H9 (cell line): ENCODE measurements around the gene SAA4. TPM values are rescaled to one million over a fixed set of nuclear protein-coding genes. Genes with fewer than 3 reads are reported as not detected.

Experiments used
- DNase-seq: peaks from one replicate; pipeline ENCODE4 v3.0.0-alpha.2; 2017
- H2AFZ ChIP-seq: one replicate; pipeline ENCODE4 v1.6.1; 2013; ENCODE audit warnings: mild to moderate bottlenecking, low read length, control low read depth, moderate library complexity
- H2AK5ac ChIP-seq: 2 replicates; pipeline ENCODE4 v1.6.1; 2013; ENCODE audit warnings: low read length, control low read depth, mixed read lengths; ENCODE audit not compliant: insufficient read length
- H2BK120ac ChIP-seq: one replicate; pipeline ENCODE4 v1.6.1; 2013; ENCODE audit warnings: low read depth, mild to moderate bottlenecking, low read length, control low read depth, inconsistent platforms; ENCODE audit not compliant: poor library complexity, severe bottlenecking
- H2BK12ac ChIP-seq: 2 replicates; pipeline ENCODE4 v1.6.1; 2013; ENCODE audit warnings: low read length, control low read depth, mixed read lengths, low read depth; ENCODE audit not compliant: insufficient read length
- H2BK15ac ChIP-seq: 2 replicates; pipeline ENCODE4 v1.6.1; 2013; ENCODE audit warnings: low read depth, low read length, control low read depth
- H2BK20ac ChIP-seq: one replicate; pipeline ENCODE4 v1.6.1; 2013; ENCODE audit warnings: low read depth, mild to moderate bottlenecking, low read length, control low read depth, inconsistent platforms; ENCODE audit not compliant: poor library complexity, severe bottlenecking
- H2BK5ac ChIP-seq: 2 replicates; pipeline ENCODE4 v1.6.1; 2013; ENCODE audit warnings: low read length, control low read depth, mixed read lengths; ENCODE audit not compliant: insufficient read length
- H3K14ac ChIP-seq: 2 replicates; pipeline ENCODE4 v1.6.1; 2013; ENCODE audit warnings: low read length, control low read depth; ENCODE audit not compliant: insufficient read depth
- H3K18ac ChIP-seq: 2 replicates; pipeline ENCODE4 v1.6.1; 2013; ENCODE audit warnings: low read depth, mild to moderate bottlenecking, mixed read lengths, low read length, control low read depth; ENCODE audit not compliant: insufficient read length
- H3K23ac ChIP-seq: 2 replicates; pipeline ENCODE4 v1.6.1; 2013; ENCODE audit warnings: low read length, control low read depth, mixed read lengths, low read depth; ENCODE audit not compliant: insufficient read length
- H3K23me2 ChIP-seq: 2 replicates; pipeline ENCODE4 v1.6.1; 2013; ENCODE audit warnings: low read depth, mild to moderate bottlenecking, mixed read lengths, low read length, control low read depth; ENCODE audit not compliant: insufficient read length, poor library complexity, severe bottlenecking
- H3K27ac ChIP-seq: 2 replicates; pipeline ENCODE4 v1.5.1; 2013; ENCODE audit warnings: low read length, control low read depth, mixed read lengths, low read depth; ENCODE audit not compliant: insufficient read length
- H3K27me3 ChIP-seq: 2 replicates; pipeline ENCODE4 v1.6.1; 2013; ENCODE audit warnings: low read length, control low read depth, inconsistent platforms; ENCODE audit not compliant: insufficient read depth
- H3K4ac ChIP-seq: 2 replicates; pipeline ENCODE4 v1.6.1; 2013; ENCODE audit warnings: low read depth, mild to moderate bottlenecking, control low read depth, inconsistent platforms, low read length, moderate library complexity
- H3K4me1 ChIP-seq: 2 replicates; pipeline ENCODE4 v1.6.1; 2013; ENCODE audit warnings: low read length, control low read depth, inconsistent platforms; ENCODE audit not compliant: insufficient read depth
- H3K4me2 ChIP-seq: 2 replicates; pipeline ENCODE4 v1.6.1; 2013; ENCODE audit warnings: low read length, control low read depth, mixed read lengths; ENCODE audit not compliant: insufficient read length, insufficient read depth
- H3K56ac ChIP-seq: 2 replicates; pipeline ENCODE4 v1.6.1; 2013; ENCODE audit warnings: low read depth, mild to moderate bottlenecking, mixed read lengths, low read length, control low read depth; ENCODE audit not compliant: insufficient read length
- H3K79me1 ChIP-seq: 2 replicates; pipeline ENCODE4 v1.6.1; 2013; ENCODE audit warnings: low read depth, mild to moderate bottlenecking, moderate library complexity, low read length, control low read depth, inconsistent platforms; ENCODE audit not compliant: insufficient read depth, poor library complexity, severe bottlenecking
- H3K79me2 ChIP-seq: 2 replicates; pipeline ENCODE4 v1.6.1; 2013; ENCODE audit warnings: low read length, control low read depth, inconsistent platforms; ENCODE audit not compliant: insufficient read depth
- H3K9ac ChIP-seq: 2 replicates; pipeline ENCODE4 v1.6.1; 2013; ENCODE audit warnings: low read length, control low read depth, mixed read lengths; ENCODE audit not compliant: insufficient read length; ENCODE audit errors: extremely low read depth
- H3K9me3 ChIP-seq: one replicate; pipeline ENCODE4 v1.6.1; 2013; ENCODE audit warnings: low read depth, low read length, inconsistent platforms; ENCODE audit not compliant: control insufficient read depth
- H3T11ph ChIP-seq: one replicate; pipeline ENCODE4 v1.6.1; 2013; ENCODE audit warnings: mild to moderate bottlenecking, low read length, control low read depth, inconsistent platforms
- H4K20me1 ChIP-seq: one replicate; pipeline ENCODE4 v1.6.1; 2013; ENCODE audit not compliant: control insufficient read depth, insufficient read length, insufficient read depth
- H4K5ac ChIP-seq: 2 replicates; pipeline ENCODE4 v1.6.1; 2013; ENCODE audit warnings: low read depth, mild to moderate bottlenecking, mixed read lengths, low read length, control low read depth; ENCODE audit not compliant: insufficient read length
- H4K8ac ChIP-seq: replicated peaks from 2 replicates; pipeline ENCODE4 v1.6.1; 2013; ENCODE audit warnings: low read length, control low read depth, mixed read lengths, low read depth; ENCODE audit not compliant: insufficient read length
- H4K91ac ChIP-seq: 2 replicates; pipeline ENCODE4 v1.6.1; 2013; ENCODE audit warnings: low read depth, mild to moderate bottlenecking, moderate library complexity, mixed read lengths, low read length, control low read depth; ENCODE audit not compliant: insufficient read length
- H3K27ac Mint-ChIP-seq, 3 experiments: 2 replicates in 2 of 3; 3 replicates in 1 of 3; pipeline ENCODE4 v1.8.0; 2020 to 2021; ENCODE audit warnings: mixed read lengths in 3 of 3, mild to moderate bottlenecking in 1 of 3, moderate library complexity in 1 of 3
- H3K27me3 Mint-ChIP-seq: 2 replicates; pipeline ENCODE4 v1.8.0; 2021; ENCODE audit warnings: low read depth, mild to moderate bottlenecking, moderate library complexity, mixed read lengths
- H3K36me3 Mint-ChIP-seq, 3 experiments: 2 replicates in 2 of 3; 3 replicates in 1 of 3; pipeline ENCODE4 v1.8.0; 2020 to 2021; ENCODE audit warnings: low read depth in 3 of 3, mixed read lengths in 3 of 3; ENCODE audit not compliant: insufficient read depth in 1 of 3
- H3K4me1 Mint-ChIP-seq, 2 experiments: 2 replicates each; pipeline ENCODE4 v1.8.0; 2020; ENCODE audit warnings: mixed read lengths in 2 of 2
- H3K4me3 Mint-ChIP-seq, 2 experiments: 2 replicates in 1 of 2; 3 replicates in 1 of 2; pipeline ENCODE4 v1.8.0; 2020 to 2021; ENCODE audit warnings: mild to moderate bottlenecking in 2 of 2, mixed read lengths in 2 of 2, moderate library complexity in 1 of 2
- H3K9me3 Mint-ChIP-seq, 2 experiments: 2 replicates in 1 of 2; 3 replicates in 1 of 2; pipeline ENCODE4 v1.8.0; 2020; ENCODE audit warnings: mild to moderate bottlenecking in 2 of 2, mixed read lengths in 2 of 2, moderate library complexity in 1 of 2
- WGBS: extraction: QIAGEN DNeasy Blood & Tissue Kit; methylation state at CpG from one replicate; pipeline ENCODE4 v1.1.7; 2013; ENCODE audit warnings: missing lambda C conversion rate, low lambda C conversion rate, mixed read lengths; ENCODE audit not compliant: insufficient read length; ENCODE audit errors: extremely low coverage; 5-methylcytosine and 5-hydroxymethylcytosine counted together
- total RNA-seq: library from RNA; stranded (reverse); gene quantifications from 2 replicates; pipeline ENCODE4 v1.2.1, GENCODE V29; 2021
- TF ChIP-seq, protein P1 (sequence below): fragments of 200-600 bp; sonication (generic); conservative IDR thresholded peaks from 3 replicates; pipeline ENCODE4 v1.8.0; 2021; ENCODE audit warnings: antibody characterized with exemption, mild to moderate bottlenecking

SAA4 gene
- total RNA-seq, 1 experiment from 2014 or later = not detected

DNA sequence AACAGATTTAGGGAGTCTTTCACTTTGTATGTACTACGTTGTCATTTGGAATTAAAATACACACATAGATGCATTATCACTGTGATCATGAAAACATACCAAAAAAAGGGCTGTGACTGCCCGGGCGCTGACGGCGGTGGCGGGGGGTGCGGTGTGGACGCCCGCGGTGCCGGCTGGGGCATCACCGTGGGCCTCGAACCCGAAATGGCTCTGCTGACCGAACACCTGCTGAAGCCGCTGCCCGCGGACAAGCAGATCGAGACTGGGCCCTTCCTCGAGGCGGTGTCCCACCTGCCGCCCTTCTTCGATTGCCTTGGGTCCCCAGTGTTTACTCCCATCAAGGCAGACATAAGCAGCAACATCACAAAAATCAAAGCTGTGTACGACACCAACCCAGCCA lies 47.8 kb downstream of the SAA4 start:
- H2AK5ac ChIP-seq = no peak overlapping the region
- H4K5ac ChIP-seq = no peak overlapping the region
- no CpG with 5 or more reads among the region's 24 CpGs for WGBS
- H3K79me2 ChIP-seq = no peaks in the 10 kb centered on the region
- no peak overlapping the region for H3K14ac ChIP-seq
- Mint-ChIP-seq H3K4me3 (no peak overlapping the region), H3K27me3 (peaks cover 8% of the 10 kb centered on the region), H3K9me3 (no peaks in the 10 kb centered on the region; a peak in 2 of 5 replicates), H3K27ac (no peak overlapping the region), H3K4me1 (peaks cover 8 to 10% of the 10 kb centered on the region in 2 experiments), H3K36me3 (no peaks in the 10 kb centered on the region)
- no peak overlapping the region for H3K4me2 ChIP-seq
- no peak overlapping the region for H4K8ac ChIP-seq
- H2BK12ac ChIP-seq = no peak overlapping the region
- DNase-seq = no peak
- no peak overlapping the region for H2BK120ac ChIP-seq
- no peak overlapping the region for H3K23ac ChIP-seq
- TF ChIP-seq, protein P1, sequence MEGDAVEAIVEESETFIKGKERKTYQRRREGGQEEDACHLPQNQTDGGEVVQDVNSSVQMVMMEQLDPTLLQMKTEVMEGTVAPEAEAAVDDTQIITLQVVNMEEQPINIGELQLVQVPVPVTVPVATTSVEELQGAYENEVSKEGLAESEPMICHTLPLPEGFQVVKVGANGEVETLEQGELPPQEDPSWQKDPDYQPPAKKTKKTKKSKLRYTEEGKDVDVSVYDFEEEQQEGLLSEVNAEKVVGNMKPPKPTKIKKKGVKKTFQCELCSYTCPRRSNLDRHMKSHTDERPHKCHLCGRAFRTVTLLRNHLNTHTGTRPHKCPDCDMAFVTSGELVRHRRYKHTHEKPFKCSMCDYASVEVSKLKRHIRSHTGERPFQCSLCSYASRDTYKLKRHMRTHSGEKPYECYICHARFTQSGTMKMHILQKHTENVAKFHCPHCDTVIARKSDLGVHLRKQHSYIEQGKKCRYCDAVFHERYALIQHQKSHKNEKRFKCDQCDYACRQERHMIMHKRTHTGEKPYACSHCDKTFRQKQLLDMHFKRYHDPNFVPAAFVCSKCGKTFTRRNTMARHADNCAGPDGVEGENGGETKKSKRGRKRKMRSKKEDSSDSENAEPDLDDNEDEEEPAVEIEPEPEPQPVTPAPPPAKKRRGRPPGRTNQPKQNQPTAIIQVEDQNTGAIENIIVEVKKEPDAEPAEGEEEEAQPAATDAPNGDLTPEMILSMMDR = no peak
- no peaks in the 10 kb centered on the region for H3K23me2 ChIP-seq
- no peak overlapping the region for H3K27ac ChIP-seq
- H3K27me3 ChIP-seq = no peaks in the 10 kb centered on the region
- no peak overlapping the region for H3K18ac ChIP-seq
- H2BK5ac ChIP-seq = no peak overlapping the region
- H4K91ac ChIP-seq = no peak overlapping the region
- H2BK15ac ChIP-seq = no peak overlapping the region
- no peak overlapping the region for H3K9ac ChIP-seq
- H3K56ac ChIP-seq = no peak overlapping the region
- H4K20me1 ChIP-seq = no peaks in the 10 kb centered on the region
- H3K79me1 ChIP-seq = no peaks in the 10 kb centered on the region
- H3K9me3 ChIP-seq = no peaks in the 10 kb centered on the region
- H3K4ac ChIP-seq = no peak overlapping the region
- H3T11ph ChIP-seq = no peak overlapping the region
- H2BK20ac ChIP-seq = no peak overlapping the region
- peaks cover 3% of the 10 kb centered on the region; the same call in 1 of the 2 replicates for H3K4me1 ChIP-seq
- no peak overlapping the region for H2AFZ ChIP-seq

Other genes with a start within 250 kb of the SAA4 start
- 29.5 and 31.4 TPM in 2 replicates for gene SERGEF, start 223.8 kb downstream of the SAA4 start, total RNA-seq
- 0.07 and 0.17 TPM in 2 replicates for gene TPH1, start 190.5 kb downstream of the SAA4 start, total RNA-seq
- 34.4 and 43.5 TPM in 2 replicates for gene SAAL1, start 130.7 kb downstream of the SAA4 start, total RNA-seq
- not detected in 2 replicates for gene MRGPRX3, start 104.2 kb downstream of the SAA4 start, total RNA-seq
- gene MRGPRX4, start 64.0 kb downstream of the SAA4 start, total RNA-seq = not detected in 2 replicates
- gene SAA2, start 11.9 kb upstream of the SAA4 start, total RNA-seq = not detected in 2 replicates
- not detected in 2 replicates for gene SAA1, start 29.5 kb upstream of the SAA4 start, total RNA-seq
- 15.4 TPM in 2 replicates for gene HPS5, start 85.3 kb upstream of the SAA4 start, total RNA-seq
- gene GTF2H1, start 85.8 kb upstream of the SAA4 start, total RNA-seq = 39.4 and 39.5 TPM in 2 replicates
- gene LDHA, start 157.8 kb upstream of the SAA4 start, total RNA-seq = 717 and 720 TPM in 2 replicates
- 0.94 and 1.6 TPM in 2 replicates for gene LDHC, start 175.5 kb upstream of the SAA4 start, total RNA-seq
- not detected in 2 replicates for gene LDHAL6A, start 219.1 kb upstream of the SAA4 start, total RNA-seq